MM.1S (cell line): ENCODE data around the gene PDCD2L.

ENCODE experiments used
- CTCF ChIP-seq: fragments of 300-600 bp; sonication (generic); IDR thresholded peaks from 2 replicates; pipeline ENCODE4 v1.5.1; 2016; ENCODE audit warnings: antibody characterized with exemption, low read length, mixed read lengths
- EZH2 ChIP-seq: fragments of 300-600 bp; sonication (generic); optimal IDR thresholded peaks from 2 replicates; pipeline ENCODE3; 2017; ENCODE audit warnings: low read depth, mild to moderate bottlenecking, antibody characterized with exemption, low read length, mixed read lengths
- EZH2phosphoT487 ChIP-seq: fragments of 300-600 bp; sonication (generic); IDR thresholded peaks from 2 replicates; pipeline ENCODE4 v1.6.1; 2018; ENCODE audit warnings: antibody characterized with exemption, low read length

GRCh38 chr19:34452723-34453122 is 48.5 kb downstream of the PDCD2L start:
- no peak for TF ChIP-seq CTCF
- TF ChIP-seq EZH2phosphoT487, result no peak
- TF ChIP-seq EZH2, result no peak
